Measurements from ENCODE around the gene BIVM. TPM values are rescaled to one million over a fixed set of nuclear protein-coding genes. Genes with fewer than 3 reads are reported as not detected.

The BIVM gene
- total RNA-seq, 1 experiment from 2014 or later, result 14.9 TPM

GRCh38 chr13:102878481-102878880 lies 79.6 kb downstream of the BIVM start:
- Mint-ChIP-seq H3K36me3 (ENCODE audit: insufficient read depth, unreplicated experiment) (peaks cover 10% of the 10 kb centered on the region), H3K4me3 (ENCODE audit: unreplicated experiment) (no peak overlapping the region), H3K4me1 (ENCODE audit: low read depth, unreplicated experiment) (no peaks in the 10 kb centered on the region), H3K27me3 (ENCODE audit: insufficient read depth, unreplicated experiment) (no peaks in the 10 kb centered on the region), H3K9me3 (ENCODE audit: unreplicated experiment) (no peaks in the 10 kb centered on the region), H3K27ac (ENCODE audit: unreplicated experiment) (no peak overlapping the region)
- no peaks in the 10 kb centered on the region for H3K27me3 ChIP-seq (replicated peaks; ENCODE audit: control insufficient read depth, insufficient read depth, low read length)
- H3K36me3 ChIP-seq (ENCODE audit: control insufficient read depth, insufficient read depth, low read length), result no peaks in the 10 kb centered on the region
- POLR2A ChIA-PET, result no interaction called here
- intact Hi-C loops (cut with micrococcal nuclease; ENCODE audit: unreplicated experiment), result no loop called here
- no peak for DNase-seq
- TF ChIP-seq CTCF (IDR thresholded peaks at IDR 0.05; ENCODE audit: insufficient read depth in 1 of 2, low read depth in 1 of 2, low read length in 1 of 2, severe bottlenecking in 1 of 2, unreplicated experiment in 1 of 2), result no peak
- H3K4me3 ChIP-seq (ENCODE audit: low read depth, low read length), result no peak overlapping the region
- H3K4me1 ChIP-seq, result no peaks in the 10 kb centered on the region
- no TSS peak for BruUV-seq (replicated peaks)
- H3K9me3 ChIP-seq, result no peaks in the 10 kb centered on the region
- CTCF ChIA-PET, result no interaction called here

- no peaks in the 10 kb centered on the region for H3K27me3 ChIP-seq (replicated peaks; ENCODE audit: control insufficient read depth, insufficient read depth, low read length)
- ChIA-PET CTCF (no interaction called here), POLR2A (no interaction called here)
- Mint-ChIP-seq H3K27me3 (ENCODE audit: insufficient read depth, unreplicated experiment) (no peaks in the 10 kb centered on the region), H3K4me1 (ENCODE audit: low read depth, unreplicated experiment) (no peaks in the 10 kb centered on the region), H3K27ac (ENCODE audit: unreplicated experiment) (no peak overlapping the region), H3K9me3 (ENCODE audit: unreplicated experiment) (no peaks in the 10 kb centered on the region), H3K4me3 (ENCODE audit: unreplicated experiment) (no peak overlapping the region), H3K36me3 (ENCODE audit: insufficient read depth, unreplicated experiment) (peaks cover 6% of the 10 kb centered on the region)
- BruUV-seq (replicated peaks), result no TSS peak
- no peaks in the 10 kb centered on the region for H3K36me3 ChIP-seq (ENCODE audit: control insufficient read depth, insufficient read depth, low read length)
- no peak overlapping the region for H3K4me3 ChIP-seq (ENCODE audit: low read depth, low read length)
- no peak for TF ChIP-seq CTCF (IDR thresholded peaks at IDR 0.05; ENCODE audit: insufficient read depth in 1 of 2, low read depth in 1 of 2, low read length in 1 of 2, severe bottlenecking in 1 of 2, unreplicated experiment in 1 of 2)
- DNase-seq, result no peak
- no peaks in the 10 kb centered on the region for H3K4me1 ChIP-seq
- intact Hi-C loops (cut with micrococcal nuclease; ENCODE audit: unreplicated experiment), result no loop called here
- H3K9me3 ChIP-seq, result no peaks in the 10 kb centered on the region
Observed at GRCh38 chr13:102879793-102880499, 81.0 kb downstream of the BIVM start.

GRCh38 chr13:102881819-102882686 lies 83.1 kb downstream of the BIVM start:
- Histone ChIP-seq H3K4me3 (ENCODE audit: low read depth, low read length) (no peak overlapping the region), H3K27me3 (replicated peaks; ENCODE audit: control insufficient read depth, insufficient read depth, low read length) (no peaks in the 10 kb centered on the region), H3K4me1 (no peaks in the 10 kb centered on the region), H3K36me3 (ENCODE audit: control insufficient read depth, insufficient read depth, low read length) (no peaks in the 10 kb centered on the region), H3K9me3 (no peaks in the 10 kb centered on the region)
- Mint-ChIP-seq H3K4me1 (ENCODE audit: low read depth, unreplicated experiment) (no peaks in the 10 kb centered on the region), H3K36me3 (ENCODE audit: insufficient read depth, unreplicated experiment) (no peaks in the 10 kb centered on the region), H3K27ac (ENCODE audit: unreplicated experiment) (no peak overlapping the region), H3K4me3 (ENCODE audit: unreplicated experiment) (no peak overlapping the region), H3K27me3 (ENCODE audit: insufficient read depth, unreplicated experiment) (no peaks in the 10 kb centered on the region), H3K9me3 (ENCODE audit: unreplicated experiment) (no peaks in the 10 kb centered on the region)
- ChIA-PET POLR2A (no interaction called here), CTCF (no interaction called here)
- DNase-seq, result no peak
- TF ChIP-seq CTCF (IDR thresholded peaks at IDR 0.05; ENCODE audit: insufficient read depth in 1 of 2, low read depth in 1 of 2, low read length in 1 of 2, severe bottlenecking in 1 of 2, unreplicated experiment in 1 of 2), result no peak
- intact Hi-C loops (cut with micrococcal nuclease; ENCODE audit: unreplicated experiment), result no loop called here
- no TSS peak for BruUV-seq (replicated peaks)

Other genes with a start within 250 kb of the BIVM start
- gene TPP2, start 202.1 kb upstream of the BIVM start, total RNA-seq (2022), result 58.9 and 64.3 TPM in 2 replicates
- not detected in 2 replicates for gene METTL21C, start 104.1 kb upstream of the BIVM start, total RNA-seq (2022)
- gene TEX30, start 25.3 kb upstream of the BIVM start, total RNA-seq (2022), result 27.5 and 30.4 TPM in 2 replicates
- 12.0 and 20.1 TPM in 2 replicates for gene POGLUT2, start 143 bp upstream of the BIVM start, total RNA-seq (2022)
- gene ERCC5, start 46.9 kb downstream of the BIVM start, total RNA-seq (2022), result 29.9 and 31.4 TPM in 2 replicates